Esophagus squamous epithelium (tissue), 5 donors: ENCODE data around the gene ZNF770. TPM values are rescaled to one million over a fixed set of nuclear protein-coding genes. Genes with fewer than 3 reads are reported as not detected.

Experiments
- DNase-seq: peaks from one replicate; lab custom pipeline; 2025; lab: John Stamatoyannopoulos, UW
- H3K27ac ChIP-seq, 4 donors: fragments of 200-600 bp; sonication (generic); one replicate each; pipeline ENCODE4 v1.5.1; 2016 to 2019; ENCODE audit warnings: mild to moderate bottlenecking in 1 of 4
- H3K27me3 ChIP-seq, 4 donors: fragments of 200-600 bp; sonication (generic); 1 replicate in 3 of 4; 2 replicates in 1 of 4; pipeline versions ENCODE4 v1.5.1 to v1.6.0; 2017 to 2021; ENCODE audit warnings: antibody characterized with exemption in 1 of 4
- H3K36me3 ChIP-seq, 3 donors: fragments of 200-600 bp; sonication (generic); one replicate each; pipeline ENCODE4 v1.5.1; 2016 to 2019
- H3K4me1 ChIP-seq, 3 donors: fragments of 200-600 bp; sonication (generic); one replicate each; pipeline ENCODE4 v1.5.1; 2017 to 2019
- H3K4me3 ChIP-seq, 4 donors: fragments of 200-600 bp; sonication (generic); 1 replicate in 3 of 4; 2 replicates in 1 of 4; pipeline ENCODE4 v1.5.1; 2016 to 2019; ENCODE audit warnings: mild to moderate bottlenecking in 2 of 4, moderate library complexity in 1 of 4
- H3K9me3 ChIP-seq, 3 donors: fragments of 200-600 bp; sonication (generic); one replicate each; pipeline ENCODE4 v1.5.1; 2016 to 2019
- CTCF ChIP-seq, 6 experiments: fragments of 450-650 bp in 4 of 6; fragments of 200-600 bp in 2 of 6; sonication (generic) in 2 of 6; IDR thresholded peaks; one replicate each; pipeline ENCODE4 v1.5.1; 2016 to 2019; ENCODE audit warnings: antibody characterized with exemption in 6 of 6, mild to moderate bottlenecking in 4 of 6, moderate library complexity in 4 of 6
- POLR2A ChIP-seq, 4 donors: fragments of 450-650 bp; IDR thresholded peaks; one replicate each; pipeline ENCODE4 v1.6.1; 2017; ENCODE audit warnings: antibody characterized with exemption in 4 of 4, mild to moderate bottlenecking in 4 of 4, moderate library complexity in 3 of 4
- WGBS, 2 donors: methylation state at CpG; one replicate each; pipeline ENCODE4 v1.1.5; 2018; 5-methylcytosine and 5-hydroxymethylcytosine counted together
- intact Hi-C: fragments of 100-400 bp; cut with DNase I; formaldehyde crosslinking; loops from one replicate; pipeline ENCODE4 v1.15.0; 2022
- total RNA-seq, 4 donors: library from RNA; depleted of rRNA; stranded (reverse); fragments of >200 nt; gene quantifications; one replicate each; pipeline ENCODE4 v1.1.0, GENCODE V29; 2016
- donor health status: DM: yes; HTN: yes; CAD: no.

Gene ZNF770
- total RNA-seq, 4 donors from 2014 or later: 49.0 to 70.4 (median 55.9) TPM

- TF ChIP-seq CTCF (IDR thresholded peaks at IDR 0.05): no peak
- TF ChIP-seq POLR2A (IDR thresholded peaks at IDR 0.05): no peak
- Histone ChIP-seq H3K27me3 (no peaks in the 10 kb centered on the region), H3K4me1 (peaks cover 0 to 74% (median 17%) of the 10 kb centered on the region in 3 donors), H3K9me3 (no peaks in the 10 kb centered on the region), H3K27ac (peak overlapping the region; percentile 47 to 98 (median 75)), H3K36me3 (no peaks in the 10 kb centered on the region), H3K4me3 (no peak overlapping the region)
- DNase-seq: no peak
- WGBS, 2 donors: 53 to 58% methylated on average over 5 to 6 of the region's 6 CpGs
- intact Hi-C loops: no loop called here
These were observed 5.3 kb upstream of the ZNF770 start for GRCh38 chr15:34993412-34993811.

- Histone ChIP-seq H3K4me3 (peak overlapping the region; percentile 68 to 83 (median 78)), H3K27me3 (no peaks in the 10 kb centered on the region), H3K27ac (peak overlapping the region; percentile 93 to 98 (median 97)), H3K9me3 (no peaks in the 10 kb centered on the region), H3K4me1 (peaks cover 15 to 78% (median 33%) of the 10 kb centered on the region in 3 donors), H3K36me3 (peaks cover 0 to 23% (median 0%) of the 10 kb centered on the region in 3 donors)
- 0% methylated on average over 16 of the region's 16 CpGs for WGBS, 2 donors
- intact Hi-C loops: no loop called here
- TF ChIP-seq CTCF (IDR thresholded peaks at IDR 0.05) (no peak), POLR2A (IDR thresholded peaks at IDR 0.05) (no peak)
- DNase-seq: no peak
These were observed 469 bp downstream of the ZNF770 start for GRCh38 chr15:34987609-34988026.

- intact Hi-C loops: no loop called here
- no peak for DNase-seq
- H3K36me3 ChIP-seq: peaks cover 0 to 30% (median 0%) of the 10 kb centered on the region in 3 donors
These were observed 1.2 kb downstream of the ZNF770 start for GRCh38 chr15:34986771-34987480.

GRCh38 chr15:34986326-34986725 is 1.8 kb downstream of the ZNF770 start:
- Histone ChIP-seq H3K9me3 (no peaks in the 10 kb centered on the region), H3K27ac (peak overlapping the region; percentile 49 to 98 (median 97)), H3K4me3 (peak overlapping the region; percentile 68 to 83 (median 78)), H3K36me3 (peaks cover 0 to 36% (median 0%) of the 10 kb centered on the region in 3 donors), H3K27me3 (no peaks in the 10 kb centered on the region), H3K4me1 (peaks cover 15 to 65% (median 33%) of the 10 kb centered on the region in 3 donors)
- intact Hi-C loops: no loop called here
- WGBS, 2 donors: 21% methylated on average over 1 of the region's 1 CpG
- DNase-seq: no peak
- TF ChIP-seq CTCF (IDR thresholded peaks at IDR 0.05) (no peak), POLR2A (IDR thresholded peaks at IDR 0.05) (no peak)

More at GRCh38 chr15:34986771-34987480, 1.2 kb downstream of the ZNF770 start:
- Histone ChIP-seq H3K27me3 (no peaks in the 10 kb centered on the region), H3K9me3 (no peaks in the 10 kb centered on the region), H3K4me3 (peak overlapping the region; percentile 68 to 83 (median 78)), H3K4me1 (peaks cover 15 to 71% (median 33%) of the 10 kb centered on the region in 3 donors), H3K27ac (peak overlapping the region; percentile 49 to 98 (median 97))
- WGBS, 2 donors: 8 to 11% methylated on average over 9 of the region's 9 CpGs
- TF ChIP-seq POLR2A (IDR thresholded peaks at IDR 0.05) (no peak), CTCF (IDR thresholded peaks at IDR 0.05) (no peak)
